ENCODE results near the gene USP47. TPM values are rescaled to one million over a fixed set of nuclear protein-coding genes. Genes with fewer than 3 reads are reported as not detected.

The USP47 gene
- total and polyA plus RNA-seq, 9 of the 15 experiments (the other 6 are each of a cell fraction or from before 2014, with no cell fraction given) = 13.1 to 63.6 (median 34.7) TPM

GRCh38 chr11:11810764-11811726 lies 30.7 kb upstream of the USP47 start (continued):
- TF ChIP-seq, protein P1, sequence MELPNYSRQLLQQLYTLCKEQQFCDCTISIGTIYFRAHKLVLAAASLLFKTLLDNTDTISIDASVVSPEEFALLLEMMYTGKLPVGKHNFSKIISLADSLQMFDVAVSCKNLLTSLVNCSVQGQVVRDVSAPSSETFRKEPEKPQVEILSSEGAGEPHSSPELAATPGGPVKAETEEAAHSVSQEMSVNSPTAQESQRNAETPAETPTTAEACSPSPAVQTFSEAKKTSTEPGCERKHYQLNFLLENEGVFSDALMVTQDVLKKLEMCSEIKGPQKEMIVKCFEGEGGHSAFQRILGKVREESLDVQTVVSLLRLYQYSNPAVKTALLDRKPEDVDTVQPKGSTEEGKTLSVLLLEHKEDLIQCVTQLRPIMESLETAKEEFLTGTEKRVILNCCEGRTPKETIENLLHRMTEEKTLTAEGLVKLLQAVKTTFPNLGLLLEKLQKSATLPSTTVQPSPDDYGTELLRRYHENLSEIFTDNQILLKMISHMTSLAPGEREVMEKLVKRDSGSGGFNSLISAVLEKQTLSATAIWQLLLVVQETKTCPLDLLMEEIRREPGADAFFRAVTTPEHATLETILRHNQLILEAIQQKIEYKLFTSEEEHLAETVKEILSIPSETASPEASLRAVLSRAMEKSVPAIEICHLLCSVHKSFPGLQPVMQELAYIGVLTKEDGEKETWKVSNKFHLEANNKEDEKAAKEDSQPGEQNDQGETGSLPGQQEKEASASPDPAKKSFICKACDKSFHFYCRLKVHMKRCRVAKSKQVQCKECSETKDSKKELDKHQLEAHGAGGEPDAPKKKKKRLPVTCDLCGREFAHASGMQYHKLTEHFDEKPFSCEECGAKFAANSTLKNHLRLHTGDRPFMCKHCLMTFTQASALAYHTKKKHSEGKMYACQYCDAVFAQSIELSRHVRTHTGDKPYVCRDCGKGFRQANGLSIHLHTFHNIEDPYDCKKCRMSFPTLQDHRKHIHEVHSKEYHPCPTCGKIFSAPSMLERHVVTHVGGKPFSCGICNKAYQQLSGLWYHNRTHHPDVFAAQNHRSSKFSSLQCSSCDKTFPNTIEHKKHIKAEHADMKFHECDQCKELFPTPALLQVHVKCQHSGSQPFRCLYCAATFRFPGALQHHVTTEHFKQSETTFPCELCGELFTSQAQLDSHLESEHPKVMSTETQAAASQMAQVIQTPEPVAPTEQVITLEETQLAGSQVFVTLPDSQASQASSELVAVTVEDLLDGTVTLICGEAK (IDR thresholded peaks at IDR 0.05) = peak; percentile 38; the same call in 1 of the 2 replicates
- TF ChIP-seq, protein P1 (CRISPR knock-in tag; IDR thresholded peaks at IDR 0.05) = no peak
